ENCODE measurements around the gene ALPG. TPM values are rescaled to one million over a fixed set of nuclear protein-coding genes. Genes with fewer than 3 reads are reported as not detected.

Gene ALPG
- total RNA-seq, 1 experiment from 2014 or later = not detected

GRCh38 chr2:232458051-232458660 is 51.5 kb downstream of the ALPG start:
- no peak for DNase-seq (ENCODE audit: low spot score)
- intact Hi-C loops (cut with micrococcal nuclease; ENCODE audit: unreplicated experiment) = no loop called here
- Histone ChIP-seq H3K36me3 (ENCODE audit: insufficient read depth, low read length, poor library complexity, severe bottlenecking) (no peaks in the 10 kb centered on the region), H3K4me1 (ENCODE audit: insufficient read depth, low read length, poor library complexity, severe bottlenecking) (no peaks in the 10 kb centered on the region), H3K27ac (ENCODE audit: low read depth, low read length, poor library complexity, severe bottlenecking) (no peak overlapping the region), H3K27me3 (replicated peaks; ENCODE audit: insufficient read depth, low read depth, low read length, poor library complexity) (peaks cover 44% of the 10 kb centered on the region), H3K4me3 (ENCODE audit: low read depth, low read length, poor library complexity, severe bottlenecking) (no peak overlapping the region), H3K9me3 (ENCODE audit: low read depth, low read length, poor library complexity, severe bottlenecking) (no peaks in the 10 kb centered on the region)
- no peak for TF ChIP-seq CTCF (conservative IDR thresholded peaks at IDR 0.05; ENCODE audit: low read depth, low read length)
- no peak for TF ChIP-seq EZH2 (IDR thresholded peaks at IDR 0.05; ENCODE audit: borderline replicate concordance, low read depth, low read length, poor library complexity, severe bottlenecking)
- POLR2A ChIA-PET (ENCODE audit: low non-redundant PET) = no interaction called here
- BruUV-seq (replicated peaks) = no TSS peak
- CTCF ChIA-PET = no interaction called here

- ChIA-PET POLR2A (ENCODE audit: low non-redundant PET) (no interaction called here), CTCF (no interaction called here)
- Histone ChIP-seq H3K27ac (ENCODE audit: low read depth, low read length, poor library complexity, severe bottlenecking) (no peak overlapping the region), H3K27me3 (replicated peaks; ENCODE audit: insufficient read depth, low read depth, low read length, poor library complexity) (peaks cover 44% of the 10 kb centered on the region), H3K9me3 (ENCODE audit: low read depth, low read length, poor library complexity, severe bottlenecking) (no peaks in the 10 kb centered on the region), H3K4me1 (ENCODE audit: insufficient read depth, low read length, poor library complexity, severe bottlenecking) (no peaks in the 10 kb centered on the region), H3K4me3 (ENCODE audit: low read depth, low read length, poor library complexity, severe bottlenecking) (no peak overlapping the region), H3K36me3 (ENCODE audit: insufficient read depth, low read length, poor library complexity, severe bottlenecking) (no peaks in the 10 kb centered on the region)
- TF ChIP-seq EZH2 (IDR thresholded peaks at IDR 0.05; ENCODE audit: borderline replicate concordance, low read depth, low read length, poor library complexity, severe bottlenecking) = no peak
- no peak for TF ChIP-seq CTCF (conservative IDR thresholded peaks at IDR 0.05; ENCODE audit: low read depth, low read length)
- no TSS peak for BruUV-seq (replicated peaks)
- DNase-seq (ENCODE audit: low spot score) = no peak
- intact Hi-C loops (cut with micrococcal nuclease; ENCODE audit: unreplicated experiment) = no loop called here
Observed at GRCh38 chr2:232458661-232459418, 52.2 kb downstream of the ALPG start.

- DNase-seq (ENCODE audit: low spot score) = no peak
- ChIA-PET CTCF (no interaction called here), POLR2A (ENCODE audit: low non-redundant PET) (no interaction called here)
- BruUV-seq (replicated peaks) = no TSS peak
- no peaks in the 10 kb centered on the region for H3K4me1 ChIP-seq (ENCODE audit: insufficient read depth, low read length, poor library complexity, severe bottlenecking)
- TF ChIP-seq EZH2 (IDR thresholded peaks at IDR 0.05; ENCODE audit: borderline replicate concordance, low read depth, low read length, poor library complexity, severe bottlenecking) = no peak
- no peak for TF ChIP-seq CTCF (conservative IDR thresholded peaks at IDR 0.05; ENCODE audit: low read depth, low read length)
- intact Hi-C loops (cut with micrococcal nuclease; ENCODE audit: unreplicated experiment) = no loop called here
- H3K27me3 ChIP-seq (replicated peaks; ENCODE audit: insufficient read depth, low read depth, low read length, poor library complexity) = peaks cover 44% of the 10 kb centered on the region
- H3K4me3 ChIP-seq (ENCODE audit: low read depth, low read length, poor library complexity, severe bottlenecking) = no peak overlapping the region
- no peaks in the 10 kb centered on the region for H3K36me3 ChIP-seq (ENCODE audit: insufficient read depth, low read length, poor library complexity, severe bottlenecking)
- no peak overlapping the region for H3K27ac ChIP-seq (ENCODE audit: low read depth, low read length, poor library complexity, severe bottlenecking)
- H3K9me3 ChIP-seq (ENCODE audit: low read depth, low read length, poor library complexity, severe bottlenecking) = no peaks in the 10 kb centered on the region
Observed at GRCh38 chr2:232459419-232460035, 52.9 kb downstream of the ALPG start.
